Transverse colon (tissue), 4 donors: ENCODE results near the gene SECTM1. TPM values are rescaled to one million over a fixed set of nuclear protein-coding genes. Genes with fewer than 3 reads are reported as not detected.
"Not testable (repeated sequence)": the region's sequence is repeated elsewhere in the genome, so short reads cannot be mapped to it uniquely, and the experiment has no call there.

Experiments
- DNase-seq: peaks from one replicate; pipeline ENCODE4 v3.0.0-alpha.2; 2019
- H3K27ac ChIP-seq, 4 donors: fragments of 200-600 bp; sonication (generic); 2 replicates each; pipeline ENCODE4 v1.5.1; 2016 to 2018; ENCODE audit warnings: inconsistent platforms in 4 of 4
- H3K27me3 ChIP-seq: fragments of 200-600 bp; sonication (generic); 2 replicates; pipeline ENCODE4 v1.5.1; 2017; ENCODE audit warnings: inconsistent platforms
- H3K36me3 ChIP-seq, 4 donors: fragments of 200-600 bp; sonication (generic); 2 replicates each; pipeline ENCODE4 v1.5.1; 2017 to 2019; ENCODE audit warnings: inconsistent platforms in 4 of 4
- H3K4me1 ChIP-seq, 4 donors: fragments of 200-600 bp; sonication (generic); 2 replicates each; pipeline ENCODE4 v1.5.1; 2017 to 2020; ENCODE audit warnings: inconsistent platforms in 4 of 4
- H3K4me3 ChIP-seq, 4 donors: fragments of 200-600 bp; sonication (generic); 1 replicate in 1 of 4; 2 replicates in 3 of 4; pipeline versions ENCODE4 v1.5.1 to v1.6.1; 2017 to 2019; ENCODE audit warnings: inconsistent platforms in 4 of 4
- H3K9me3 ChIP-seq, 2 donors: fragments of 200-600 bp; sonication (generic); 2 replicates each; pipeline ENCODE4 v1.5.1; 2017 to 2019; ENCODE audit warnings: inconsistent platforms in 2 of 2
- CTCF ChIP-seq, 5 experiments: fragments of 200-600 bp in 3 of 5; fragments of 450-650 bp in 2 of 5; sonication (generic) in 3 of 5; IDR thresholded peaks; 1 replicate in 2 of 5; 2 replicates in 3 of 5; pipeline ENCODE4 v1.5.1; 2016 to 2017; ENCODE audit warnings: antibody characterized with exemption in 5 of 5, inconsistent platforms in 3 of 5, mild to moderate bottlenecking in 2 of 5, moderate library complexity in 1 of 5
- EP300 ChIP-seq: sonication (generic); formaldehyde crosslinking; IDR thresholded peaks from one replicate; pipeline ENCODE4 v1.6.1; 2017; ENCODE audit warnings: antibody characterized with exemption, low read depth
- POLR2A ChIP-seq: fragments of 450-650 bp; IDR thresholded peaks from one replicate; pipeline ENCODE4 v1.6.1; 2016; ENCODE audit warnings: antibody characterized with exemption, mild to moderate bottlenecking, moderate library complexity
- POLR2AphosphoS5 ChIP-seq, 3 donors: sonication (generic); formaldehyde crosslinking; IDR thresholded peaks; one replicate each; pipeline ENCODE4 v1.6.1; 2016; ENCODE audit warnings: antibody characterized with exemption in 3 of 3
- WGBS, 2 donors: methylation state at CpG; one replicate each; pipeline ENCODE4 v1.1.5; 2018; ENCODE audit warnings: low coverage in 1 of 2; 5-methylcytosine and 5-hydroxymethylcytosine counted together
- in situ Hi-C, 4 donors: fragments of 200-750 bp; cut with MboI; loops; one replicate each; pipeline versions ENCODE4 v1.15.0 to v1.15.1; 2017; ENCODE audit warnings: low sequenced_read_pairs in 3 of 4, low pct_ligation_motif_present in 1 of 4, low pct_unique_long_range_greater_than_20kb in 1 of 4
- intact Hi-C: fragments of 100-400 bp; cut with DNase I; formaldehyde crosslinking; loops from one replicate; pipeline ENCODE4 v1.15.1; 2023; ENCODE audit warnings: low total_unique reads
- total RNA-seq, 4 donors: library from RNA; depleted of rRNA; stranded (reverse); fragments of >200 nt; gene quantifications; one replicate each; pipeline ENCODE4 v1.1.0, GENCODE V29; 2016

SECTM1 gene
- total RNA-seq, 4 donors from 2014 or later, result 5.8 to 127 (median 107) TPM

DNA sequence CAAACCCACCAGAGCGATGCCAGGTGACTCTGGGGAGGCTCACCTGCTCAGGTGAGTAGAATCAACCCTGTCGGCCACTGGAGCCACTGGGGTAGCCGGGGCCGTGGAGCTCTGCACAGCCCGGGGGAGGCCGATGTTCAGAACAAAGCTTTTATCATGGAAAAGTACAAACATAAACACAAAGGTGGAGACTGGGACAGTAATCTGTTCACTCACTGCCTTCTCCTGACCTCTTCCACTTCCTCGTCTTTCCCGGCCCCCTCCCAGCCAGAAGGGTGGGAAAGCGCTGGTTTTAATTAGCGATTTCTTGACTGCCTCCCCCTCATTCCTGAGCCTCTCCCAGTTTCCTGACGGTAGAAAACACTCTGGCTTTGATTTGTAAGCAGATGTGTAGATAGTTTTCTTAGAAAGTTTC lies 15.7 kb upstream of the SECTM1 start:
- in situ Hi-C loops (no loop called here), intact Hi-C loops (no loop called here)
- peaks cover 0 to 25% (median 11%) of the 10 kb centered on the region in 4 donors for H3K4me1 ChIP-seq
- no peak overlapping the region for H3K27ac ChIP-seq
- no peak for DNase-seq
- WGBS, 2 donors, result 32 to 40% methylated on average over 5 to 11 of the region's 11 CpGs
- no peaks in the 10 kb centered on the region for H3K36me3 ChIP-seq
- H3K27me3 ChIP-seq, result peaks cover 17% of the 10 kb centered on the region
- TF ChIP-seq POLR2A, result no peak
- no peak for TF ChIP-seq EP300
- TF ChIP-seq POLR2AphosphoS5 (IDR thresholded peaks at IDR 0.05), result no peak
- no peak for TF ChIP-seq CTCF (IDR thresholded peaks at IDR 0.05)
- no peak overlapping the region for H3K4me3 ChIP-seq
- H3K9me3 ChIP-seq, result no peaks in the 10 kb centered on the region

- Histone ChIP-seq H3K4me1 (peaks cover 0 to 25% (median 11%) of the 10 kb centered on the region in 4 donors), H3K9me3 (no peaks in the 10 kb centered on the region), H3K4me3 (no peak overlapping the region), H3K27me3 (peaks cover 17% of the 10 kb centered on the region), H3K36me3 (no peaks in the 10 kb centered on the region), H3K27ac (no peak overlapping the region)
- DNase-seq, result no peak
- intact Hi-C loops, result no loop called here
- 43 to 65% methylated on average over 6 to 11 of the region's 11 CpGs for WGBS, 2 donors
- in situ Hi-C loops, result no loop called here
- TF ChIP-seq POLR2A (no peak), EP300 (no peak), CTCF (IDR thresholded peaks at IDR 0.05) (no peak)
These were observed 15.3 kb upstream of the SECTM1 start for GRCh38 chr17:82348866-82349265.

DNA sequence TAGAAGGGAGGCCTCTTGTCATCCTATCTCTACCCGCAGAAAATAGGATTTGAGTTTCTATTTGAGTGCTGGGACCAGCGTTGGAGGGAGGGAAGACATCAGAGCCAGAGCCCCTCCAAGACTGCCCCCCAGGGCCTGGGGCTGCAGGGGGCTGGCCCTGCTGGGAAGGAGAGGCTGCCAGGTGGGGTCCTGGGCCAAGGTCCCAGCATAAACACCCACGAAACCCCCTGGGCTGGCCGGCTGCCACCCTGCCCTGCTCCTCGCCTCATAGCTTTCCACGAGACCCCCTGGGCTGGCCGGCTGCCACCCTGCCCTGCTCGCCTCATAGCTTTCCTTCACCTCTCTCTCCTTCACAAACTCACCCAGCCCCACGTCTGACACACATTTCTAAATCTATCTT lies 14.9 kb upstream of the SECTM1 start:
- H3K4me3 ChIP-seq, result no peak overlapping the region
- H3K27me3 ChIP-seq, result peaks cover 17% of the 10 kb centered on the region
- intact Hi-C loops (no loop called here), in situ Hi-C loops (no loop called here)
- H3K9me3 ChIP-seq, result no peaks in the 10 kb centered on the region
- no peak overlapping the region for H3K27ac ChIP-seq
- no peaks in the 10 kb centered on the region for H3K36me3 ChIP-seq
- TF ChIP-seq EP300, result no peak
- no peak for TF ChIP-seq CTCF (IDR thresholded peaks at IDR 0.05)
- TF ChIP-seq POLR2AphosphoS5 (IDR thresholded peaks at IDR 0.05), result no peak
- TF ChIP-seq POLR2A, result no peak
- no peak for DNase-seq
- peaks cover 0 to 25% (median 11%) of the 10 kb centered on the region in 4 donors for H3K4me1 ChIP-seq
- WGBS, 2 donors, result 41 to 50% methylated on average over 2 to 9 of the region's 9 CpGs

- H3K27ac ChIP-seq, H3K36me3 ChIP-seq, H3K9me3 ChIP-seq, DNase-seq, in situ Hi-C loops, intact Hi-C loops, H3K4me3 ChIP-seq: not testable (repeated sequence)
- Histone ChIP-seq H3K4me1 (peaks cover 0 to 25% (median 11%) of the 10 kb centered on the region in 4 donors), H3K27me3 (peaks cover 17% of the 10 kb centered on the region)
- WGBS, 2 donors, result 78% methylated on average over 11 of the region's 11 CpGs; no CpG with 5 or more reads in 1 of the 2 donors
These were observed 14.4 kb upstream of the SECTM1 start for GRCh38 chr17:82347994-82348393.
